ENCODE measurements around the gene PPP1R7.

The PPP1R7 gene

DNA sequence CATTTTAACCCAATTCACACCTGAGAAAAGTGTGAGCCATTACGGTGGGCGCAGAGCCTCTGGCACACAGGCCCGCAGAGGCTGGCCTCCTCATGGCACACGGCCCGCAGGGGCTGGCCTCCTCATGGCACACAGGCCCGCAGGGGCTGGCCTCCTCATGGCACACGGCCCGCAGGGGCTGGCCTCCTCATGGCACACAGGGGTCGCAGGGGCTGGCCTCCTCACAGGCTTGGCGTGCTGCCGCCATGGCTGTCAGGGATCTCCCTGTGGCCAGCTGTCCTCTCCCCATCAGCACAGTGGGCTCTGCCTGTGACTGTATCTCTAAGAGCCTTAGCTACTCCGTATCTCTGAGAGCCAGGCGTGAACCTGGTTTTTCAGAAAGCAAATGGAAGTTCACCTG is 62.8 kb downstream of the PPP1R7 start:
- TF ChIP-seq, protein P1, sequence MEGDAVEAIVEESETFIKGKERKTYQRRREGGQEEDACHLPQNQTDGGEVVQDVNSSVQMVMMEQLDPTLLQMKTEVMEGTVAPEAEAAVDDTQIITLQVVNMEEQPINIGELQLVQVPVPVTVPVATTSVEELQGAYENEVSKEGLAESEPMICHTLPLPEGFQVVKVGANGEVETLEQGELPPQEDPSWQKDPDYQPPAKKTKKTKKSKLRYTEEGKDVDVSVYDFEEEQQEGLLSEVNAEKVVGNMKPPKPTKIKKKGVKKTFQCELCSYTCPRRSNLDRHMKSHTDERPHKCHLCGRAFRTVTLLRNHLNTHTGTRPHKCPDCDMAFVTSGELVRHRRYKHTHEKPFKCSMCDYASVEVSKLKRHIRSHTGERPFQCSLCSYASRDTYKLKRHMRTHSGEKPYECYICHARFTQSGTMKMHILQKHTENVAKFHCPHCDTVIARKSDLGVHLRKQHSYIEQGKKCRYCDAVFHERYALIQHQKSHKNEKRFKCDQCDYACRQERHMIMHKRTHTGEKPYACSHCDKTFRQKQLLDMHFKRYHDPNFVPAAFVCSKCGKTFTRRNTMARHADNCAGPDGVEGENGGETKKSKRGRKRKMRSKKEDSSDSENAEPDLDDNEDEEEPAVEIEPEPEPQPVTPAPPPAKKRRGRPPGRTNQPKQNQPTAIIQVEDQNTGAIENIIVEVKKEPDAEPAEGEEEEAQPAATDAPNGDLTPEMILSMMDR (conservative IDR thresholded peaks at IDR 0.05; ENCODE audit: low read length) = no peak
- H3K4me3 ChIP-seq (ENCODE audit: low read length) = no peak overlapping the region

DNA sequence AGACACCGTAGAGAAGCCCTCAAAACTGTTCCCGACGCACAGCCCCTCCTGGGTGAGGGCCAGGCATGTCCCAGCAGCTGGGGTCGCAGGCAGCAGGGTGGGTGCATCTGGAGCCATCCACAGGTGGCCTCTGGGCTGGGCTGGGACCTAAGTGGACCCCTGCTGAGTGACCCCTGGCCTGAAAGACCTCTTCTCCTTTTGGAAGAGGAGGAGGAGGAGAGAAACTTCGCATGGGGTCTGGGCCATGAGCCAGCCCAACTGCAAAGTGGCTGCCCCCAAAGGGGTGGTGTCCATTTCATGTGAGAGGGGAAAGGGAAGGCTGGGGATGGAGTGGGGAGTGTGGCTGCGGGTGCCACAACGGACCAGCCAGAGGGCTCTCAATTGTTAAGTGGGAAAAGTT is 63.3 kb downstream of the PPP1R7 start:
- DNase-seq (ENCODE audit: low read depth) = no peak
- TF ChIP-seq, protein P1 (conservative IDR thresholded peaks at IDR 0.05; ENCODE audit: low read length) = no peak
- H3K4me3 ChIP-seq (ENCODE audit: low read length) = no peak overlapping the region

More for the DNA sequence above, 62.8 kb downstream of the PPP1R7 start:
- DNase-seq (ENCODE audit: low read depth) = no peak

DNA sequence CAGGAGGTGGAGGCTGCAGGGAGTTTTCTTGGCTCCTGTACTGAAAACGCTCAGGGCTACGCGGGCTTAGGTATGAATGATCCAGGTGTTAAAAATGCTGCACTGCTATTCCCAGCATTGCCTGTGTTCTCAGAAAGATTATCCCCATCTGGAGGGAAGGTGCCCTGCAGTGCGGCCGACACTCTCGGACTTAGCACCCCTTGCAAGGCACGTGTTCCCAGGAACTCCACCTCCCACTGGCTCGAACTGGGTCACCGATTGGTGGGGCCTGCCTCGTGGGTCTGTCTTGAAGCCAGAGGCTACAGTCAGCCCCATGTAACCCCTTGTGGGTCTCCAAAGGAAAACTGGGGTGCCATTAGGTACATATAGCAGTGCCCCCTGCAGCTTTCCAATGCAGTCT is 63.9 kb downstream of the PPP1R7 start:
- H3K4me3 ChIP-seq (ENCODE audit: low read length) = no peak overlapping the region
- DNase-seq (ENCODE audit: low read depth) = no peak
- TF ChIP-seq, protein P1 (conservative IDR thresholded peaks at IDR 0.05; ENCODE audit: low read length) = no peak

DNA sequence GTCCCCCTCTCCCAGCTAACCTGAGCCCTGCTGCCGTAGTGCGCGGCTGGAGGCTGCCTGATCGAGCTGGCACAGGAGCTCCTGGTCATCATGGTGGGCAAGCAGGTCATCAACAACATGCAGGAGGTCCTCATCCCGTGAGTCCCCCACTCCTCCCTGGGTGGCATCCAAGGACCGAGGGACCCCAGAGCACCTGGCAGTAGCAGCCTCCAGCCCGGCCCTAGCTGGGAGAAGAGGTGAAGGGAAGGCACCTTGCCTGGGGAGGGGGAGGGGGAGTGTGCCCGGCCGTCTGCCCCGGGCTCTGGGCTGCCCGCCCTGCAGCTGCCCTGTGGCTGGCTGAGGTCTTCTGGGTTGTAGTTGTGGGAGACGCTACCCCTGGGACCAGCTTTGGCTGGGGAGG is 64.5 kb downstream of the PPP1R7 start:
- no peak for DNase-seq (ENCODE audit: low read depth)
- H3K4me3 ChIP-seq (ENCODE audit: low read length) = no peak overlapping the region
- TF ChIP-seq, protein P1 (conservative IDR thresholded peaks at IDR 0.05; ENCODE audit: low read length) = no peak

DNA sequence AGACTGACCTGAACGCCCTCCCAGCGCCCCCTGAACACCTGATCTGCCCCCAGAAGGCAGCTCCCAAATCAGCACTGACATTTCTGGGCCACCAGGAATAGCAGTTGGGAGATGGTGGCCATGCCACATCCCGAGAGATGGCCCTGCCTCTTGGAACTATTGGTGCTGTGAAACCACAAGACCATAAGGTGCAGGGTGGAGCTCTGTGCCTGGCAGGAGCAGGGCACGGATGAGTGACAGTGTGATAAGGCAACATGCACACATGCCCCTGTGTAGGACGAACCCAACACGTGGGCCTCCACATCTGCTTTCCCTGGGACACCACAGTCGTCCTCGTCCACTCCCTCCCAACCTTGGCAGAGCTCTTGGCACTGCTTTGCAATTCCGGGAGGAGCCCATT is 65.2 kb downstream of the PPP1R7 start:
- TF ChIP-seq, protein P1 (conservative IDR thresholded peaks at IDR 0.05; ENCODE audit: low read length) = no peak
- no peak overlapping the region for H3K4me3 ChIP-seq (ENCODE audit: low read length)
- no peak for DNase-seq (ENCODE audit: low read depth)

DNA sequence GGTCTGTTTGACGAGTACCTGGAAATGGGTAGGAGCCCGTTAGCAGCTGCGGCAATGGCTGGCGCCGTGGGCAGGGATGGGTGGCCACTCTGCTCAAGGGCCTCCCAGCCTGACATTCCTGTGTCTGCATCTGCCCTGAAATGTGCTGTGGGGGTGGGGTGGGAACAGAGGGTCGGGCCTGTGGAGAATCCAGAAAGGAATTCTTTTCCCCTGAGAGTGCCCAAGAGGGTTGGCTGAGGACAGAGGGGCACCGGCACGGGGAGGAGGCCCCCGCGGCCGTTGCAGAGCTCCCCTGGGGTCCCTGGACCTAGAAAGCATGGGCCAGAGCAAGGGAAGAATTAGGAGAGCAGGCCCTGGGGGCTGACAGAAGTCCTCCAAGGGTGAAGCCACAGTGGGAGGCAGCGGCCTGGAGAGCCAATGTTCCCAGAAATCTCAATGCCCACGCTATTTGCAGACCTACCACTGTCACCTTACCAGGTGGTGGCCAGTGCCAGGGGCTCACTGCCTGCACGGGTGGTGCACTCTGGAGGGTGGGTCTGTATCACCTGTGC is 66.0 kb downstream of the PPP1R7 start:
- DNase-seq (ENCODE audit: low read depth) = no peak
- H3K4me3 ChIP-seq (ENCODE audit: low read length) = no peak overlapping the region
- TF ChIP-seq, protein P1 (conservative IDR thresholded peaks at IDR 0.05; ENCODE audit: low read length) = no peak

DNA sequence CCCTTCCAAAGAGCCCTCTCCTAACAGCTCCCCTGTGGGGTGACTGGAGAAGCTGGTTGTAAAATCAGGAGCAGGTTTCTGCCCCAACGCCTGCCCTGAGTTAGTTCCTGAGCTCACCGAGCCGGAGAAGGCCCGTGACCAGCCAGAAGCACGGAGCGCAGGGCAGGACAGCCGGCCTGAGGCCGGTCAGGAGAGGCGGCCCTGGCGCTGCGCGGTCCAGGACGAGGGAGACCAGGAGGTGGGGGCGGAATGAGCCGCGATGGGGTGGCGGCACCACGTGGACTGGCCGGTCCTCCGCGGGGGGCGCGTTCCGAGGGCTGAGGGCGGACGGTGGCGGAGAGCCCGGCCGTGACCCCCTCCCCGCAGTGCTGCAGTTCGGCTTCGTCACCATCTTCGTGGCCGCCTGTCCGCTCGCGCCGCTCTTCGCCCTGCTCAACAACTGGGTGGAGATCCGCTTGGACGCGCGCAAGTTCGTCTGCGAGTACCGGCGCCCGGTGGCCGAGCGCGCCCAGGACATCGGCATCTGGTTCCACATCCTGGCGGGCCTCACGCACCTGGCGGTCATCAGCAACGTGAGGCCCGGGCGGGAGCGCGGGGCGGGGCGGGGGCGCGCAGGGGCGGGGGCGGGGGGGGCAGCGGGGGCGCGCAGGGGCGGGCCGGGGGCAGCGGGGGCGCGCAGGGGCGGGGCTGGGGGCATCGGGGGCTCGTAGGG is 67.2 kb downstream of the PPP1R7 start:
- DNase-seq (ENCODE audit: low read depth) = peak; percentile 73
- H3K4me3 ChIP-seq (ENCODE audit: low read length) = peak overlapping the region; percentile 55
- TF ChIP-seq, protein P1 (conservative IDR thresholded peaks at IDR 0.05; ENCODE audit: low read length) = no peak
